ENCODE measurements around the gene MISP. TPM values are rescaled to one million over a fixed set of nuclear protein-coding genes. Genes with fewer than 3 reads are reported as not detected.

The MISP gene
- polyA plus RNA-seq, 1 of the 3 experiments (the other 2 are of a cell fraction): 0.08 TPM

DNA sequence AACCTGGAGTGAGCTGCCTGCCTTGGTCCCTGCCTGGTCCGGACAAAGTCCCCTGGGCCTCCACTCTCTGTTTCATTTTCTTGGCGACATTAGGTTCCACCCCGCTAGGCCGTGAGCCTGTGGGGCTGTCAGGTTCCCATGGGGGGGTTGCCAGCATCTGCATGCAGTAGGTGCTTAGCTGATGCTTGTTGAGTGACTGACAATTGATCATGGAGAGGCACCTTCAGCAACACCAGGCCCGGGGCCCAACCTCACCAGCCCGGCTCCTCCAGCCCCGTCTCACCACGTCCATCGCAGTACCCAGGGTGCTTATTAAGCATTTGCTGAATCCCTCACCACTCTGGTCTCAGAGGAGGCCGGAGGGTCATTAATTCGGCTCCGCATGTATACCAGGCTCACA, 13.4 kb downstream of the MISP start:
- H3K9me3 ChIP-seq: no peaks in the 10 kb centered on the region
- ChIA-PET CTCF (interaction anchor here (0.9 kb wide), 1 partner anchor 30 kb away, joined by 5 read pairs; no protein-coding TSS in a partner anchor), POLR2A (no interaction called here)
- H2AFZ ChIP-seq (ENCODE audit: low read depth): no peak overlapping the region
- peaks cover 7% of the 10 kb centered on the region for H3F3A ChIP-seq (replicated peaks; ENCODE audit: insufficient read depth)
- H3K27ac ChIP-seq (ENCODE audit: low read depth in 2 of 2, low read length in 1 of 2): no peak overlapping the region
- WGBS (ENCODE audit: low lambda C conversion rate): 94% methylated on average over 12 of the region's 12 CpGs
- no peaks in the 10 kb centered on the region for H3K36me3 ChIP-seq (replicated peaks in 1 of 2; ENCODE audit: control insufficient read depth in 1 of 2, insufficient read depth in 2 of 2, low read length in 1 of 2)
- no peak overlapping the region for H3K4me2 ChIP-seq
- no peaks in the 10 kb centered on the region for H3K79me2 ChIP-seq (ENCODE audit: insufficient read depth)
- H3K4me1 ChIP-seq (ENCODE audit: control insufficient read depth in 1 of 2, insufficient read depth in 2 of 2, low read depth in 1 of 2, low read length in 1 of 2): no peaks in the 10 kb centered on the region
- no peak overlapping the region for H3K9ac ChIP-seq
- no peaks in the 10 kb centered on the region for H3K27me3 ChIP-seq (ENCODE audit: insufficient read depth)
- H4K20me1 ChIP-seq (ENCODE audit: insufficient read depth): no peaks in the 10 kb centered on the region
- H3K9me2 ChIP-seq: no peaks in the 10 kb centered on the region
- no peak for TF ChIP-seq GABPA (IDR thresholded peaks at IDR 0.05; ENCODE audit: low read depth)
- no peak for TF ChIP-seq NRF1 (IDR thresholded peaks at IDR 0.05; ENCODE audit: low read depth, low read length)
- TF ChIP-seq, protein P1, sequence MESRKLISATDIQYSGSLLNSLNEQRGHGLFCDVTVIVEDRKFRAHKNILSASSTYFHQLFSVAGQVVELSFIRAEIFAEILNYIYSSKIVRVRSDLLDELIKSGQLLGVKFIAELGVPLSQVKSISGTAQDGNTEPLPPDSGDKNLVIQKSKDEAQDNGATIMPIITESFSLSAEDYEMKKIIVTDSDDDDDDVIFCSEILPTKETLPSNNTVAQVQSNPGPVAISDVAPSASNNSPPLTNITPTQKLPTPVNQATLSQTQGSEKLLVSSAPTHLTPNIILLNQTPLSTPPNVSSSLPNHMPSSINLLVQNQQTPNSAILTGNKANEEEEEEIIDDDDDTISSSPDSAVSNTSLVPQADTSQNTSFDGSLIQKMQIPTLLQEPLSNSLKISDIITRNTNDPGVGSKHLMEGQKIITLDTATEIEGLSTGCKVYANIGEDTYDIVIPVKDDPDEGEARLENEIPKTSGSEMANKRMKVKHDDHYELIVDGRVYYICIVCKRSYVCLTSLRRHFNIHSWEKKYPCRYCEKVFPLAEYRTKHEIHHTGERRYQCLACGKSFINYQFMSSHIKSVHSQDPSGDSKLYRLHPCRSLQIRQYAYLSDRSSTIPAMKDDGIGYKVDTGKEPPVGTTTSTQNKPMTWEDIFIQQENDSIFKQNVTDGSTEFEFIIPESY (IDR thresholded peaks at IDR 0.05; ENCODE audit: borderline replicate concordance, low read depth): no peak
- TF ChIP-seq, protein P2, sequence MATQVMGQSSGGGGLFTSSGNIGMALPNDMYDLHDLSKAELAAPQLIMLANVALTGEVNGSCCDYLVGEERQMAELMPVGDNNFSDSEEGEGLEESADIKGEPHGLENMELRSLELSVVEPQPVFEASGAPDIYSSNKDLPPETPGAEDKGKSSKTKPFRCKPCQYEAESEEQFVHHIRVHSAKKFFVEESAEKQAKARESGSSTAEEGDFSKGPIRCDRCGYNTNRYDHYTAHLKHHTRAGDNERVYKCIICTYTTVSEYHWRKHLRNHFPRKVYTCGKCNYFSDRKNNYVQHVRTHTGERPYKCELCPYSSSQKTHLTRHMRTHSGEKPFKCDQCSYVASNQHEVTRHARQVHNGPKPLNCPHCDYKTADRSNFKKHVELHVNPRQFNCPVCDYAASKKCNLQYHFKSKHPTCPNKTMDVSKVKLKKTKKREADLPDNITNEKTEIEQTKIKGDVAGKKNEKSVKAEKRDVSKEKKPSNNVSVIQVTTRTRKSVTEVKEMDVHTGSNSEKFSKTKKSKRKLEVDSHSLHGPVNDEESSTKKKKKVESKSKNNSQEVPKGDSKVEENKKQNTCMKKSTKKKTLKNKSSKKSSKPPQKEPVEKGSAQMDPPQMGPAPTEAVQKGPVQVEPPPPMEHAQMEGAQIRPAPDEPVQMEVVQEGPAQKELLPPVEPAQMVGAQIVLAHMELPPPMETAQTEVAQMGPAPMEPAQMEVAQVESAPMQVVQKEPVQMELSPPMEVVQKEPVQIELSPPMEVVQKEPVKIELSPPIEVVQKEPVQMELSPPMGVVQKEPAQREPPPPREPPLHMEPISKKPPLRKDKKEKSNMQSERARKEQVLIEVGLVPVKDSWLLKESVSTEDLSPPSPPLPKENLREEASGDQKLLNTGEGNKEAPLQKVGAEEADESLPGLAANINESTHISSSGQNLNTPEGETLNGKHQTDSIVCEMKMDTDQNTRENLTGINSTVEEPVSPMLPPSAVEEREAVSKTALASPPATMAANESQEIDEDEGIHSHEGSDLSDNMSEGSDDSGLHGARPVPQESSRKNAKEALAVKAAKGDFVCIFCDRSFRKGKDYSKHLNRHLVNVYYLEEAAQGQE (IDR thresholded peaks at IDR 0.05; ENCODE audit: low read depth, low read length): no peak
- no peak for TF ChIP-seq EP300 (IDR thresholded peaks at IDR 0.05; ENCODE audit: borderline replicate concordance in 1 of 2, low read depth in 1 of 2, low read length in 1 of 2)
- no peak for TF ChIP-seq GATA2 (CRISPR knock-in tag; IDR thresholded peaks at IDR 0.05)
- no peak for TF ChIP-seq FOSL2 (IDR thresholded peaks at IDR 0.05; ENCODE audit: borderline replicate concordance, low read depth)
- TF ChIP-seq NFIC (IDR thresholded peaks at IDR 0.05; ENCODE audit: borderline replicate concordance): no peak
- TF ChIP-seq SIN3A (IDR thresholded peaks at IDR 0.05; ENCODE audit: borderline replicate concordance, low read depth, low read length): no peak
- H3K4me3 ChIP-seq (ENCODE audit: low read depth in 2 of 2, low read length in 1 of 2): no peak overlapping the region
- no peak for DNase-seq

DNA sequence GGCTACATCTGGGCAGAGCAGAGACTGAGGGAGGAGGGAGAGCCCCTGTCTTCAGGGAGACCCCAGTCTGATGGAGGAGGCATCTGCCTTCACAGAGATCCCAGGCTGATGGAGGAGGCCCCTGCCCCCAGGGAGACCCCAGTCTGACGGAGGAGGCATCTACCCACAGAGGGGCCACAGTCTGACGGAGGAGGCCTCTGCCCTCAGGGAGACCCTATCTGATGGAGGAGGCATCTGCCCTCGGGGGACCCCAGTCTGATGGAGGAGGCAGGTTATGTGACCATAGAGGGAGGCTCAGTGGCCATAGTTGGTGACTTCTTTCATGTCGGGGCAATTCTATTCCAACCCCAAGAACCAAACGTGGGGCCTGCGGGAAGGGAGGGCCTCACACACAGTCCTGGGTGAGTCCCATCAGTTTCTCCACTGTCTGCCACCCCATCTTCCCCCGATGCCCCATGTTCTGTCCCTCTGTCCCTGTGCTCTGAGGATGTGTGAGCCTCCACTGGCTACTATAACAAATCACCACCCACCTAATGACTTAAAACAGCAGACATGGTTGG, 14.3 kb downstream of the MISP start:
- H3K27me3 ChIP-seq (ENCODE audit: insufficient read depth): no peaks in the 10 kb centered on the region
- H3K79me2 ChIP-seq (ENCODE audit: insufficient read depth): no peaks in the 10 kb centered on the region
- no peak overlapping the region for H3K4me2 ChIP-seq
- H3K9me2 ChIP-seq: no peaks in the 10 kb centered on the region
- H2AFZ ChIP-seq (ENCODE audit: low read depth): no peak overlapping the region
- no peaks in the 10 kb centered on the region for H3K9me3 ChIP-seq
- no peak overlapping the region for H3K27ac ChIP-seq (ENCODE audit: low read depth in 2 of 2, low read length in 1 of 2)
- peaks cover 7% of the 10 kb centered on the region for H3F3A ChIP-seq (replicated peaks; ENCODE audit: insufficient read depth)
- H4K20me1 ChIP-seq (ENCODE audit: insufficient read depth): no peaks in the 10 kb centered on the region
- H3K9ac ChIP-seq: no peak overlapping the region
- ChIA-PET POLR2A (no interaction called here), CTCF (no interaction called here)
- H3K4me1 ChIP-seq (ENCODE audit: control insufficient read depth in 1 of 2, insufficient read depth in 2 of 2, low read depth in 1 of 2, low read length in 1 of 2): no peaks in the 10 kb centered on the region
- WGBS (ENCODE audit: low lambda C conversion rate): 56% methylated on average over 4 of the region's 7 CpGs
- no peaks in the 10 kb centered on the region for H3K36me3 ChIP-seq (replicated peaks in 1 of 2; ENCODE audit: control insufficient read depth in 1 of 2, insufficient read depth in 2 of 2, low read length in 1 of 2)
- H3K4me3 ChIP-seq (ENCODE audit: low read depth in 2 of 2, low read length in 1 of 2): no peak overlapping the region
- no peak for DNase-seq
- TF ChIP-seq CHD2 (IDR thresholded peaks at IDR 0.05; ENCODE audit: low read length, partially characterized antibody) (no peak), NFIC (IDR thresholded peaks at IDR 0.05; ENCODE audit: borderline replicate concordance) (no peak), TCF12 (IDR thresholded peaks at IDR 0.05) (no peak), RFX5 (IDR thresholded peaks at IDR 0.05; ENCODE audit: low read length) (no peak), ELF1 (IDR thresholded peaks at IDR 0.05) (no peak)
- TF ChIP-seq, protein P3, sequence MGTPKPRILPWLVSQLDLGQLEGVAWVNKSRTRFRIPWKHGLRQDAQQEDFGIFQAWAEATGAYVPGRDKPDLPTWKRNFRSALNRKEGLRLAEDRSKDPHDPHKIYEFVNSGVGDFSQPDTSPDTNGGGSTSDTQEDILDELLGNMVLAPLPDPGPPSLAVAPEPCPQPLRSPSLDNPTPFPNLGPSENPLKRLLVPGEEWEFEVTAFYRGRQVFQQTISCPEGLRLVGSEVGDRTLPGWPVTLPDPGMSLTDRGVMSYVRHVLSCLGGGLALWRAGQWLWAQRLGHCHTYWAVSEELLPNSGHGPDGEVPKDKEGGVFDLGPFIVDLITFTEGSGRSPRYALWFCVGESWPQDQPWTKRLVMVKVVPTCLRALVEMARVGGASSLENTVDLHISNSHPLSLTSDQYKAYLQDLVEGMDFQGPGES (IDR thresholded peaks at IDR 0.05; ENCODE audit: low read depth, low read length): no peak
- TF ChIP-seq, protein P4, sequence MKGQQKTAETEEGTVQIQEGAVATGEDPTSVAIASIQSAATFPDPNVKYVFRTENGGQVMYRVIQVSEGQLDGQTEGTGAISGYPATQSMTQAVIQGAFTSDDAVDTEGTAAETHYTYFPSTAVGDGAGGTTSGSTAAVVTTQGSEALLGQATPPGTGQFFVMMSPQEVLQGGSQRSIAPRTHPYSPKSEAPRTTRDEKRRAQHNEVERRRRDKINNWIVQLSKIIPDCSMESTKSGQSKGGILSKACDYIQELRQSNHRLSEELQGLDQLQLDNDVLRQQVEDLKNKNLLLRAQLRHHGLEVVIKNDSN (IDR thresholded peaks at IDR 0.05; ENCODE audit: borderline replicate concordance, low read depth): no peak
- TF ChIP-seq, protein P2 (IDR thresholded peaks at IDR 0.05; ENCODE audit: low read depth, low read length): no peak

All from SK-N-SH (cell line).